ENCODE data around the gene CELSR1.

Gene CELSR1

GRCh38 chr22:46373921-46374662, 163.3 kb downstream of the CELSR1 start:
- Histone ChIP-seq H3K4me3 (replicated peaks; ENCODE audit: insufficient read depth, low read length) (no peak overlapping the region), H3K27ac (replicated peaks) (no peak overlapping the region), H3K27me3 (ENCODE audit: insufficient read depth, poor library complexity, severe bottlenecking) (peaks cover 11% of the 10 kb centered on the region)
- peak in 1 of 2 experiments; percentile 9 for DNase-seq (ENCODE audit: low read depth in 1 of 2, low spot score in 1 of 2)
- TF ChIP-seq SPI1 (IDR thresholded peaks at IDR 0.05; ENCODE audit: borderline replicate concordance, low read depth): no peak
- no peak for TF ChIP-seq CTCF (IDR thresholded peaks at IDR 0.05; ENCODE audit: insufficient read depth, low read length)
- TF ChIP-seq GABPA (IDR thresholded peaks at IDR 0.05; ENCODE audit: low read depth): no peak
- no peak for TF ChIP-seq POLR2AphosphoS5 (IDR thresholded peaks at IDR 0.05; ENCODE audit: low read depth)
- no peak for TF ChIP-seq REST (IDR thresholded peaks at IDR 0.05; ENCODE audit: insufficient replicate concordance, low read depth)

GRCh38 chr22:46373159-46373558, 164.3 kb downstream of the CELSR1 start:
- no peak overlapping the region for H3K27ac ChIP-seq (replicated peaks)
- TF ChIP-seq SPI1 (IDR thresholded peaks at IDR 0.05; ENCODE audit: borderline replicate concordance, low read depth): no peak
- no peak for TF ChIP-seq GABPA (IDR thresholded peaks at IDR 0.05; ENCODE audit: low read depth)
- TF ChIP-seq CTCF (IDR thresholded peaks at IDR 0.05; ENCODE audit: insufficient read depth, low read length): no peak
- TF ChIP-seq POLR2AphosphoS5 (IDR thresholded peaks at IDR 0.05; ENCODE audit: low read depth): no peak
- TF ChIP-seq REST (IDR thresholded peaks at IDR 0.05; ENCODE audit: insufficient replicate concordance, low read depth): no peak
- peaks cover 11% of the 10 kb centered on the region for H3K27me3 ChIP-seq (ENCODE audit: insufficient read depth, poor library complexity, severe bottlenecking)
- no peak for DNase-seq (ENCODE audit: low read depth in 1 of 2, low spot score in 1 of 2)
- H3K4me3 ChIP-seq (replicated peaks; ENCODE audit: insufficient read depth, low read length): no peak overlapping the region

- Histone ChIP-seq H3K27me3 (ENCODE audit: insufficient read depth, poor library complexity, severe bottlenecking) (peaks cover 11% of the 10 kb centered on the region), H3K27ac (replicated peaks) (no peak overlapping the region), H3K4me3 (replicated peaks; ENCODE audit: insufficient read depth, low read length) (no peak overlapping the region)
- no peak for DNase-seq (ENCODE audit: low read depth in 1 of 2, low spot score in 1 of 2)
- TF ChIP-seq POLR2AphosphoS5 (IDR thresholded peaks at IDR 0.05; ENCODE audit: low read depth) (no peak), CTCF (IDR thresholded peaks at IDR 0.05; ENCODE audit: insufficient read depth, low read length) (no peak), REST (IDR thresholded peaks at IDR 0.05; ENCODE audit: insufficient replicate concordance, low read depth) (no peak), GABPA (IDR thresholded peaks at IDR 0.05; ENCODE audit: low read depth) (no peak), SPI1 (IDR thresholded peaks at IDR 0.05; ENCODE audit: borderline replicate concordance, low read depth) (no peak)
These were observed 164.7 kb downstream of the CELSR1 start for GRCh38 chr22:46372686-46373085.
